Kasumi-1 (cell line): ENCODE data around the gene CATSPER3.

Experiments used
- DNase-seq, 2 experiments: peaks; one replicate each; lab custom pipeline; 2025; lab: John Stamatoyannopoulos, UW

CATSPER3 gene

GRCh38 chr5:134967607-134968006 is at the start of gene CATSPER3:
CATSPER3 (plus strand) TSS chr5:134967907; CDS start chr5:134967992, 85 bp downstream.
- no peak for DNase-seq

GRCh38 chr5:134918861-134919260 is 48.8 kb upstream of the CATSPER3 start:
- DNase-seq: no peak

GRCh38 chr5:134920848-134921575 is 46.7 kb upstream of the CATSPER3 start:
- DNase-seq: no peak

GRCh38 chr5:134932508-134932907 is 35.2 kb upstream of the CATSPER3 start:
- DNase-seq: no peak

- DNase-seq: no peak
These were observed 33.5 kb upstream of the CATSPER3 start for GRCh38 chr5:134934202-134934601.

- DNase-seq: no peak
These were observed 31.8 kb upstream of the CATSPER3 start for GRCh38 chr5:134935711-134936602.

GRCh38 chr5:134937526-134937925 is 30.2 kb upstream of the CATSPER3 start:
- DNase-seq: no peak

- no peak for DNase-seq
These were observed 29.7 kb upstream of the CATSPER3 start for GRCh38 chr5:134938030-134938429.

- DNase-seq: no peak
These were observed 28.2 kb upstream of the CATSPER3 start for GRCh38 chr5:134939500-134939899.

GRCh38 chr5:134943547-134943946 is 24.2 kb upstream of the CATSPER3 start:
- no peak for DNase-seq

GRCh38 chr5:134944630-134945029 is 23.1 kb upstream of the CATSPER3 start:
- no peak for DNase-seq

- no peak for DNase-seq
These were observed 22.7 kb upstream of the CATSPER3 start for GRCh38 chr5:134945041-134945440.

- DNase-seq: no peak
These were observed 18.8 kb upstream of the CATSPER3 start for GRCh38 chr5:134948911-134949310.

- no peak for DNase-seq
These were observed 18.4 kb upstream of the CATSPER3 start for GRCh38 chr5:134949316-134949715.

- DNase-seq: no peak
These were observed 9.6 kb upstream of the CATSPER3 start for GRCh38 chr5:134957920-134958608.

- no peak for DNase-seq
These were observed 9.0 kb upstream of the CATSPER3 start for GRCh38 chr5:134958755-134959154.

- no peak for DNase-seq
These were observed 4.6 kb upstream of the CATSPER3 start for GRCh38 chr5:134963098-134963497.

GRCh38 chr5:134964359-134965270 is 3.1 kb upstream of the CATSPER3 start:
- DNase-seq: no peak

GRCh38 chr5:134965271-134965825 is 2.4 kb upstream of the CATSPER3 start:
- DNase-seq: no peak

- no peak for DNase-seq
These were observed 348 bp downstream of the CATSPER3 start for GRCh38 chr5:134968055-134968454.

GRCh38 chr5:134969166-134969565 is 1.5 kb downstream of the CATSPER3 start:
- no peak for DNase-seq
